ENCODE measurements around the gene CIAO3. TPM values are rescaled to one million over a fixed set of nuclear protein-coding genes. Genes with fewer than 3 reads are reported as not detected.

CIAO3 gene
- total RNA-seq, 1 experiment from 2014 or later: 50.9 TPM

GRCh38 chr16:679814-680624 is 60.8 kb downstream of the CIAO3 start, which contains the start of gene STUB1 (continued):
- TF ChIP-seq FOXJ3 (CRISPR knock-in tag; IDR thresholded peaks at IDR 0.05; ENCODE audit: borderline replicate concordance): no peak
- TF ChIP-seq E2F5 (CRISPR knock-in tag; IDR thresholded peaks at IDR 0.05): 0 out of 2 replicates have a peak, but pooled peaks have one; percentile 62
- TF ChIP-seq E2F4 (CRISPR knock-in tag; IDR thresholded peaks at IDR 0.05; ENCODE audit: borderline replicate concordance, low read depth): no peak
- TF ChIP-seq TEAD1 (CRISPR knock-in tag; IDR thresholded peaks at IDR 0.05): no peak
- no peak; the same call in 1 of the 2 replicates for TF ChIP-seq NFYB (CRISPR knock-in tag; conservative IDR thresholded peaks at IDR 0.05; ENCODE audit: low read depth)
- no peak for TF ChIP-seq CDX4 (CRISPR knock-in tag; IDR thresholded peaks at IDR 0.05; ENCODE audit: borderline replicate concordance)
- no peak for TF ChIP-seq GRHL2 (CRISPR knock-in tag; IDR thresholded peaks at IDR 0.05; ENCODE audit: insufficient replicate concordance, severe bottlenecking)
- TF ChIP-seq ZNF512 (CRISPR knock-in tag; IDR thresholded peaks at IDR 0.05; ENCODE audit: borderline replicate concordance): no peak
- no peak for TF ChIP-seq NR3C1 (CRISPR knock-in tag; conservative IDR thresholded peaks at IDR 0.05; ENCODE audit: low read depth)
- TF ChIP-seq ETV6 (CRISPR knock-in tag; IDR thresholded peaks at IDR 0.05): peak; percentile 75; the same call in 1 of the 2 replicates
- TF ChIP-seq NFE2L1 (CRISPR knock-in tag; IDR thresholded peaks at IDR 0.05): no peak
- TF ChIP-seq MYBL2 (CRISPR knock-in tag; IDR thresholded peaks at IDR 0.05): no peak
- no peak for TF ChIP-seq ELF4 (CRISPR knock-in tag; IDR thresholded peaks at IDR 0.05; ENCODE audit: low read depth)
- TF ChIP-seq ATF3 (CRISPR knock-in tag; conservative IDR thresholded peaks at IDR 0.05): no peak
- no peak for TF ChIP-seq USF2 (CRISPR knock-in tag; IDR thresholded peaks at IDR 0.05)
- TF ChIP-seq PREB (CRISPR knock-in tag; IDR thresholded peaks at IDR 0.05; ENCODE audit: borderline replicate concordance): no peak
- no peak for TF ChIP-seq ZNF532 (CRISPR knock-in tag; IDR thresholded peaks at IDR 0.05; ENCODE audit: borderline replicate concordance)
- TF ChIP-seq E2F1 (CRISPR knock-in tag; IDR thresholded peaks at IDR 0.05): no peak
- no peak for TF ChIP-seq ATF2 (CRISPR knock-in tag; IDR thresholded peaks at IDR 0.05; ENCODE audit: borderline replicate concordance, low read depth)
